PFSK-1 (cell line): ENCODE measurements around the gene SLPI.

Experiments
- FOXP2 ChIP-seq: optimal IDR thresholded peaks from 2 replicates; pipeline ENCODE3; 2011; ENCODE audit warnings: borderline replicate concordance, control low read depth, inconsistent platforms; ENCODE audit not compliant: insufficient read depth; ENCODE audit errors: extremely low read length, extremely low read depth
- POLR2AphosphoS5 ChIP-seq: IDR thresholded peaks from 2 replicates; pipeline ENCODE4 v1.6.1; 2012; ENCODE audit warnings: low read depth, mild to moderate bottlenecking, control low read depth, low read length, moderate library complexity
- REST ChIP-seq, 2 experiments: IDR thresholded peaks; 2 replicates each; pipeline versions ENCODE4 v1.6.1 to v1.8.0; 2011 to 2012; ENCODE audit warnings: low read depth in 2 of 2, low read length in 2 of 2, control low read depth in 1 of 2, inconsistent platforms in 1 of 2, mild to moderate bottlenecking in 1 of 2, moderate library complexity in 1 of 2; ENCODE audit not compliant: insufficient read depth in 1 of 2
- SIN3A ChIP-seq: IDR thresholded peaks from 2 replicates; pipeline ENCODE4 v1.6.1; 2012; ENCODE audit warnings: mild to moderate bottlenecking, low read length, moderate library complexity, borderline replicate concordance; ENCODE audit not compliant: insufficient read depth
- TAF1 ChIP-seq: IDR thresholded peaks from 2 replicates; pipeline ENCODE4 v1.6.1; 2012; ENCODE audit warnings: low read length, control low read depth, borderline replicate concordance; ENCODE audit not compliant: insufficient read depth

SLPI gene

GRCh38 chr20:45293041-45294002 is 39.0 kb upstream of the SLPI start:
- TF ChIP-seq POLR2AphosphoS5 (no peak), FOXP2 (no peak), REST (IDR thresholded peaks at IDR 0.05; ENCODE audit: insufficient read depth in 1 of 2, low read depth in 2 of 2, low read length in 2 of 2) (no peak), TAF1 (no peak), SIN3A (no peak)

GRCh38 chr20:45292343-45292742 is 38.0 kb upstream of the SLPI start:
- no peak for TF ChIP-seq FOXP2
- TF ChIP-seq SIN3A, result no peak
- no peak for TF ChIP-seq POLR2AphosphoS5
- no peak for TF ChIP-seq REST (IDR thresholded peaks at IDR 0.05; ENCODE audit: insufficient read depth in 1 of 2, low read depth in 2 of 2, low read length in 2 of 2)
- TF ChIP-seq TAF1, result no peak

GRCh38 chr20:45291526-45291925 is 37.2 kb upstream of the SLPI start:
- TF ChIP-seq REST (IDR thresholded peaks at IDR 0.05; ENCODE audit: insufficient read depth in 1 of 2, low read depth in 2 of 2, low read length in 2 of 2) (no peak), TAF1 (no peak), SIN3A (no peak), FOXP2 (no peak), POLR2AphosphoS5 (no peak)

- no peak for TF ChIP-seq SIN3A
These were observed 36.5 kb upstream of the SLPI start for GRCh38 chr20:45290677-45291355.

- no peak for TF ChIP-seq SIN3A
- TF ChIP-seq POLR2AphosphoS5, result no peak
- TF ChIP-seq FOXP2, result no peak
- TF ChIP-seq REST (IDR thresholded peaks at IDR 0.05; ENCODE audit: insufficient read depth in 1 of 2, low read depth in 2 of 2, low read length in 2 of 2), result no peak
- no peak for TF ChIP-seq TAF1
These were observed 35.7 kb upstream of the SLPI start for GRCh38 chr20:45289942-45290676.
